Progenitor cell of endocrine pancreas (in vitro differentiated cells): Measurements from ENCODE around the gene RBPMS2. TPM values are rescaled to one million over a fixed set of nuclear protein-coding genes. Genes with fewer than 3 reads are reported as not detected.

Experiments
- DNase-seq: peaks from one replicate; pipeline ENCODE4 v3.0.0; 2021; ENCODE audit warnings: low spot score; ENCODE audit not compliant: unreplicated experiment
- H3K27ac Mint-ChIP-seq: 2 replicates; pipeline ENCODE4 v1.8.0; 2021; ENCODE audit warnings: mild to moderate bottlenecking, moderate library complexity, mixed read lengths
- H3K27me3 Mint-ChIP-seq: 2 replicates; pipeline ENCODE4 v1.8.0; 2021; ENCODE audit warnings: mixed read lengths
- H3K36me3 Mint-ChIP-seq: 2 replicates; pipeline ENCODE4 v1.8.0; 2022; ENCODE audit warnings: mixed read lengths; ENCODE audit not compliant: insufficient read depth
- H3K4me1 Mint-ChIP-seq: 2 replicates; pipeline ENCODE4 v1.8.0; 2021; ENCODE audit warnings: low read depth, mixed read lengths
- H3K4me3 Mint-ChIP-seq: 2 replicates; pipeline ENCODE4 v1.8.0; 2021; ENCODE audit warnings: low read depth, mild to moderate bottlenecking, moderate library complexity, mixed read lengths
- H3K9me3 Mint-ChIP-seq: 2 replicates; pipeline ENCODE4 v1.8.0; 2021; ENCODE audit warnings: low read depth, mixed read lengths
- CTCF ChIP-seq: fragments of 200-600 bp; sonication (generic); IDR thresholded peaks from one replicate; pipeline ENCODE4 v1.5.0; 2021; ENCODE audit warnings: antibody characterized with exemption, mild to moderate bottlenecking; ENCODE audit not compliant: unreplicated experiment
- total RNA-seq: library from RNA; stranded (reverse); gene quantifications from 2 replicates; pipeline ENCODE4 v1.2.1, GENCODE V29; 2021

RBPMS2 gene
- total RNA-seq, 1 donor from 2014 or later = 39.8 TPM

DNA sequence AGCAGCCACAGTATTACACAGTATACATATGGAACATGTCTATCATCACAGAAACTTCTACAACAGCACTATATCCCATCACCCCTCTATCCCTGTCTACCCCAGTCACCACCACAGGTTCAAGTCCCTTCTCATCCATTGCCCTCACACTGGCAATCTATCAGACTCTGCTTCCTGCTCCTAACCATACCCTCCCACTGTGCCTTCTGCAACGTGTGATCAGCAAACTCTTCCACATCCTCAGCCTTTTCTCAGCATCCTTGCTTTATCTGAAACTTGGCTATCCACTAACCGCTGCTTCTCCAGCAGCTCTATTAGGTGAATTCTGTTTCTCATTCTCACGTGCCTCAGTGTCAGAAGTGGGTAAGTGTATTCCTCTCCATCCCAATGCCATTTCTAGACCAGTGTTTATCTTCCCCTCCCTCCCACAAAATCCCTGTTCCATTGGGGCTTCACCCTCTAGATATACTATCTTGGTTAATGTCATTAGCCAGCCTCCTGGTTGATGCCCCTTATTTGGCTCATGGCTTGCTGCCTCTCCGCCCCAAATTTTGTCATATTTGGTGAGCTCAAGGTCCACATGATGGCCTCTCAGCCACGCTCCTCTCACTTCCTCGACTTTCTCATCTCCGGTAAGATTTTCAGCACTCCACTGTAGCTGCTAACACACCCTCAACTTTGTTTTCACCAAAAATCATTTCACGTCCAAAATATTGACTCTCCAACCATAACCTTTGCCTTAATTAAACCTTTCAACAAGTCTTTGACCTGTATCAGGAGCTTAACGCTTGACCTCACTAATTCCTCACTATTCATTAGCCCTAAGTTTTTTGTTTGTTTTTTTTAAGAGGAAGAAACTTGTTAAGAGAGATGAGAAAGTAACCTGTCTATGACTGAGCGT is 69.1 kb downstream of the RBPMS2 start:
- Mint-ChIP-seq H3K27ac (no peak overlapping the region), H3K36me3 (peaks cover 8% of the 10 kb centered on the region), H3K4me3 (no peak overlapping the region), H3K4me1 (peaks cover 20% of the 10 kb centered on the region), H3K27me3 (no peaks in the 10 kb centered on the region), H3K9me3 (no peaks in the 10 kb centered on the region)
- DNase-seq = no peak
- TF ChIP-seq CTCF = no peak

- Mint-ChIP-seq H3K27me3 (no peaks in the 10 kb centered on the region), H3K36me3 (peaks cover 6% of the 10 kb centered on the region), H3K27ac (no peak overlapping the region), H3K4me1 (peaks cover 33% of the 10 kb centered on the region), H3K9me3 (no peaks in the 10 kb centered on the region), H3K4me3 (no peak overlapping the region)
- no peak for TF ChIP-seq CTCF
- no peak for DNase-seq
Measured at GRCh38 chr15:64705006-64705405, 70.4 kb downstream of the RBPMS2 start.

GRCh38 chr15:64703632-64703959 is 71.8 kb downstream of the RBPMS2 start:
- Mint-ChIP-seq H3K36me3 (peaks cover 6% of the 10 kb centered on the region), H3K4me3 (peak overlapping the region; percentile 80), H3K4me1 (peaks cover 46% of the 10 kb centered on the region), H3K9me3 (no peaks in the 10 kb centered on the region), H3K27me3 (no peaks in the 10 kb centered on the region), H3K27ac (peak overlapping the region; percentile 92)
- no peak for TF ChIP-seq CTCF
- no peak for DNase-seq

GRCh38 chr15:64702816-64703631 is 72.4 kb downstream of the RBPMS2 start:
- no peak for TF ChIP-seq CTCF
- Mint-ChIP-seq H3K9me3 (no peaks in the 10 kb centered on the region), H3K4me1 (peaks cover 52% of the 10 kb centered on the region), H3K27ac (peak overlapping the region; percentile 92), H3K4me3 (peak overlapping the region; percentile 80), H3K27me3 (no peaks in the 10 kb centered on the region), H3K36me3 (peaks cover 4% of the 10 kb centered on the region)
- peak; percentile 100 for DNase-seq

- TF ChIP-seq CTCF = no peak
- DNase-seq = no peak
- Mint-ChIP-seq H3K4me3 (peak overlapping the region; percentile 80), H3K36me3 (peaks cover 5% of the 10 kb centered on the region), H3K9me3 (no peaks in the 10 kb centered on the region), H3K27me3 (no peaks in the 10 kb centered on the region), H3K27ac (peak overlapping the region; percentile 46), H3K4me1 (peaks cover 56% of the 10 kb centered on the region)
Measured at GRCh38 chr15:64701482-64702184, 73.8 kb downstream of the RBPMS2 start.
